CD4-positive, alpha-beta T cell (primary cell): ENCODE measurements around the gene LRRC30. TPM values are rescaled to one million over a fixed set of nuclear protein-coding genes. Genes with fewer than 3 reads are reported as not detected.

ENCODE experiments used
- ATAC-seq: fragments of 200-7000 bp; cut with Tn5 transposase; one replicate; pipeline ENCODE4 v1.10.0; 2022; ENCODE audit warnings: mild to moderate bottlenecking; ENCODE audit not compliant: poor library complexity
- CTCF ChIA-PET: fragments of 350-600 bp; sonication (Branson Sonifier 250); formaldehyde crosslinking; loops from one replicate; lab custom pipeline; 2021; ENCODE audit warnings: antibody characterized with exemption, inconsistent platforms; lab: Charles Lee
- POLR2A ChIA-PET: fragments of 350-600 bp; sonication (Branson Sonifier 250); formaldehyde crosslinking; loops from one replicate; lab custom pipeline; 2021; ENCODE audit warnings: antibody characterized with exemption, inconsistent platforms; lab: Charles Lee
- DNase-seq, 14 experiments: peaks; one replicate each; pipeline ENCODE4 v3.0.0-alpha.2; 2013 to 2020; ENCODE audit warnings: mixed read lengths in 2 of 14
- H3K27ac ChIP-seq, 2 donors: one replicate each; pipeline versions ENCODE4 v1.5.1 to v1.7.0; 2013; ENCODE audit warnings: low read length in 2 of 2, low read depth in 1 of 2, mild to moderate bottlenecking in 1 of 2
- H3K27me3 ChIP-seq, 2 experiments: 1 replicate in 1 of 2; 2 replicates in 1 of 2; pipeline versions ENCODE4 v1.6.1 to v1.7.0; 2013; ENCODE audit warnings: low read length in 2 of 2, control low read depth in 1 of 2, mild to moderate bottlenecking in 1 of 2, moderate library complexity in 1 of 2; ENCODE audit not compliant: insufficient read depth in 2 of 2, control insufficient read depth in 1 of 2
- H3K36me3 ChIP-seq: one replicate; pipeline ENCODE4 v1.6.1; 2013; ENCODE audit warnings: low read length, control low read depth; ENCODE audit not compliant: insufficient read depth
- H3K4me1 ChIP-seq: one replicate; pipeline ENCODE4 v1.6.1; 2013; ENCODE audit warnings: low read length, control low read depth; ENCODE audit not compliant: insufficient read depth
- H3K4me3 ChIP-seq: one replicate; pipeline ENCODE4 v1.5.1; 2013; ENCODE audit warnings: mild to moderate bottlenecking, low read length, moderate library complexity
- H3K9me3 ChIP-seq, 2 experiments: 1 replicate in 1 of 2; 2 replicates in 1 of 2; pipeline versions ENCODE4 v1.6.1 to v1.7.0; 2013; ENCODE audit warnings: low read length in 2 of 2, mild to moderate bottlenecking in 2 of 2, control low read depth in 1 of 2, moderate library complexity in 1 of 2; ENCODE audit not compliant: control insufficient read depth in 1 of 2, insufficient read depth in 1 of 2
- H3K27ac Mint-ChIP-seq: one replicate; pipeline ENCODE4 v1.8.0; 2020; ENCODE audit warnings: mixed read lengths
- H3K27me3 Mint-ChIP-seq: one replicate; pipeline ENCODE4 v1.8.0; 2021; ENCODE audit warnings: mixed read lengths
- H3K36me3 Mint-ChIP-seq: one replicate; pipeline ENCODE4 v1.8.0; 2021; ENCODE audit warnings: low read depth, mixed read lengths
- H3K4me1 Mint-ChIP-seq: one replicate; pipeline ENCODE4 v1.8.0; 2021; ENCODE audit warnings: low read depth, mixed read lengths
- H3K4me3 Mint-ChIP-seq: one replicate; pipeline ENCODE4 v1.8.0; 2020; ENCODE audit warnings: mild to moderate bottlenecking, mixed read lengths
- H3K9me3 Mint-ChIP-seq: one replicate; pipeline ENCODE4 v1.8.0; 2020; ENCODE audit warnings: mixed read lengths
- CTCF ChIP-seq: fragments of 200-600 bp; IDR thresholded peaks from one replicate; pipeline ENCODE4 v1.8.0; 2022; ENCODE audit warnings: antibody characterized with exemption, mild to moderate bottlenecking
- intact Hi-C, 2 experiments: fragments of 100-400 bp; cut with DNase I in 1 of 2; cut with micrococcal nuclease in 1 of 2; formaldehyde crosslinking; loops; one replicate each; pipeline versions ENCODE4 v1.15.1 to v1.9.0; 2023 to 2025; cut with DNase I, micrococcal nuclease
- total RNA-seq, 174 experiments: library from RNA in 2 of 174; stranded (reverse) in 2 of 174; gene quantifications; one replicate each; pipeline ENCODE4 v1.2.3 and lab custom pipeline; 2021 to 2026

Gene LRRC30
- total RNA-seq, 2 experiments from 2014 or later: not detected

GRCh38 chr18:7207366-7207915, 23.4 kb upstream of the LRRC30 start:
- Histone ChIP-seq H3K4me3 (no peak overlapping the region), H3K27ac (no peak overlapping the region), H3K27me3 (no peaks in the 10 kb centered on the region), H3K9me3 (no peaks in the 10 kb centered on the region), H3K36me3 (no peaks in the 10 kb centered on the region), H3K4me1 (no peaks in the 10 kb centered on the region)
- ChIA-PET POLR2A (no interaction called here), CTCF (no interaction called here)
- H3K27ac Mint-ChIP-seq: no peak overlapping the region
- no peaks in the 10 kb centered on the region for H3K27me3 Mint-ChIP-seq
- ATAC-seq: no peak
- intact Hi-C loops: no loop called here
- H3K9me3 Mint-ChIP-seq: no peaks in the 10 kb centered on the region
- DNase-seq: no peak
- H3K4me1 Mint-ChIP-seq: no peaks in the 10 kb centered on the region
- H3K4me3 Mint-ChIP-seq: no peak overlapping the region
- H3K36me3 Mint-ChIP-seq: no peaks in the 10 kb centered on the region
- TF ChIP-seq CTCF: no peak

- Mint-ChIP-seq H3K4me1 (no peaks in the 10 kb centered on the region), H3K9me3 (peaks cover 2% of the 10 kb centered on the region), H3K27ac (no peak overlapping the region), H3K36me3 (no peaks in the 10 kb centered on the region), H3K27me3 (peaks cover 13% of the 10 kb centered on the region), H3K4me3 (no peak overlapping the region)
- no peaks in the 10 kb centered on the region for H3K9me3 ChIP-seq
- H3K36me3 ChIP-seq: no peaks in the 10 kb centered on the region
- H3K27me3 ChIP-seq: no peaks in the 10 kb centered on the region
- no peak overlapping the region for H3K27ac ChIP-seq
- CTCF ChIA-PET: no interaction called here
- ATAC-seq (no peak), DNase-seq (peak in 1 of 14 experiments; percentile 8)
- POLR2A ChIA-PET: no interaction called here
- no peaks in the 10 kb centered on the region for H3K4me1 ChIP-seq
- intact Hi-C loops: no loop called here
- no peak for TF ChIP-seq CTCF
- H3K4me3 ChIP-seq: no peak overlapping the region
Observed at GRCh38 chr18:7221424-7222155, 9.3 kb upstream of the LRRC30 start.

GRCh38 chr18:7224198-7224597, 6.7 kb upstream of the LRRC30 start:
- H3K27me3 ChIP-seq: no peaks in the 10 kb centered on the region
- no peak overlapping the region for H3K4me3 ChIP-seq
- Mint-ChIP-seq H3K27ac (no peak overlapping the region), H3K27me3 (peaks cover 20% of the 10 kb centered on the region), H3K36me3 (no peaks in the 10 kb centered on the region), H3K4me1 (no peaks in the 10 kb centered on the region), H3K4me3 (no peak overlapping the region), H3K9me3 (peaks cover 2% of the 10 kb centered on the region)
- no peak for TF ChIP-seq CTCF
- no peaks in the 10 kb centered on the region for H3K36me3 ChIP-seq
- ATAC-seq: no peak
- DNase-seq: no peak
- H3K27ac ChIP-seq: no peak overlapping the region
- ChIA-PET CTCF (no interaction called here), POLR2A (no interaction called here)
- peaks cover 0 to 3% of the 10 kb centered on the region in 2 experiments for H3K9me3 ChIP-seq
- intact Hi-C loops: no loop called here
- H3K4me1 ChIP-seq: no peaks in the 10 kb centered on the region
